ENCODE measurements around the gene SUGP2.
"Not testable (repeated sequence)": the region's sequence is repeated elsewhere in the genome, so short reads cannot be mapped to it uniquely, and the experiment has no call there.

- not testable (repeated sequence) for TF ChIP-seq CTCF (IDR thresholded peaks at IDR 0.05; ENCODE audit: borderline replicate concordance, extremely low read depth, low read length, poor library complexity, severe bottlenecking); EZH2 (IDR thresholded peaks at IDR 0.05; ENCODE audit: borderline replicate concordance, low read depth, low read length, severe bottlenecking)
Observed at GRCh38 chr19:18952364-18953003, 80.8 kb downstream of the SUGP2 start.

Data from DND-41 (cell line).